Measurements from ENCODE around the gene DEFB121. TPM values are rescaled to one million over a fixed set of nuclear protein-coding genes. Genes with fewer than 3 reads are reported as not detected.

The DEFB121 gene
- total RNA-seq, 4 donors from 2014 or later = not detected

GRCh38 chr20:31425797-31426196 is 19.8 kb upstream of the DEFB121 start:
- no peak for ATAC-seq
- no peaks in the 10 kb centered on the region for H3K4me1 ChIP-seq
- no peaks in the 10 kb centered on the region for H3K36me3 ChIP-seq
- TF ChIP-seq POLR2A (IDR thresholded peaks at IDR 0.05) = no peak
- no peak for TF ChIP-seq CTCF (IDR thresholded peaks at IDR 0.05)
- no peak for TF ChIP-seq POLR2AphosphoS5 (IDR thresholded peaks at IDR 0.05)
- TF ChIP-seq EP300 (IDR thresholded peaks at IDR 0.05) = no peak
- no peak overlapping the region for H3K4me3 ChIP-seq
- peaks cover 24% of the 10 kb centered on the region for H3K27me3 ChIP-seq
- no peak overlapping the region for H3K27ac ChIP-seq
- peaks cover 0 to 18% (median 0%) of the 10 kb centered on the region in 3 donors for H3K9me3 ChIP-seq

GRCh38 chr20:31418307-31418706 is 12.3 kb upstream of the DEFB121 start:
- Histone ChIP-seq H3K9me3 (no peaks in the 10 kb centered on the region), H3K27me3 (peaks cover 11% of the 10 kb centered on the region), H3K4me3 (no peak overlapping the region), H3K27ac (no peak overlapping the region), H3K4me1 (no peaks in the 10 kb centered on the region), H3K36me3 (no peaks in the 10 kb centered on the region)
- no peak for ATAC-seq
- 77 to 89% methylated on average over 6 to 7 of the region's 7 CpGs for WGBS, 2 donors (ENCODE audit: low coverage in 1 of 2)
- TF ChIP-seq EP300 (IDR thresholded peaks at IDR 0.05) (no peak), POLR2A (IDR thresholded peaks at IDR 0.05) (no peak), POLR2AphosphoS5 (IDR thresholded peaks at IDR 0.05) (no peak), CTCF (IDR thresholded peaks at IDR 0.05) (no peak)

- no peak for ATAC-seq
- peaks cover 10% of the 10 kb centered on the region for H3K27me3 ChIP-seq
- no peak overlapping the region for H3K4me3 ChIP-seq
- H3K4me1 ChIP-seq = no peaks in the 10 kb centered on the region
- 79 to 87% methylated on average over 2 of the region's 2 CpGs for WGBS, 2 donors (ENCODE audit: low coverage in 1 of 2)
- no peaks in the 10 kb centered on the region for H3K36me3 ChIP-seq
- TF ChIP-seq EP300 (IDR thresholded peaks at IDR 0.05) (no peak), POLR2A (IDR thresholded peaks at IDR 0.05) (no peak), CTCF (IDR thresholded peaks at IDR 0.05) (no peak), POLR2AphosphoS5 (IDR thresholded peaks at IDR 0.05) (no peak)
- H3K27ac ChIP-seq = no peak overlapping the region
- no peaks in the 10 kb centered on the region for H3K9me3 ChIP-seq
Measured at GRCh38 chr20:31415653-31416052, 9.6 kb upstream of the DEFB121 start.

- Histone ChIP-seq H3K36me3 (no peaks in the 10 kb centered on the region), H3K27ac (no peak overlapping the region), H3K4me3 (no peak overlapping the region), H3K27me3 (peaks cover 10% of the 10 kb centered on the region), H3K9me3 (no peaks in the 10 kb centered on the region), H3K4me1 (no peaks in the 10 kb centered on the region)
- no peak for ATAC-seq
- 62 to 81% methylated on average over 6 of the region's 6 CpGs for WGBS, 2 donors (ENCODE audit: low coverage in 1 of 2)
- TF ChIP-seq POLR2AphosphoS5 (IDR thresholded peaks at IDR 0.05) (no peak), POLR2A (IDR thresholded peaks at IDR 0.05) (no peak), CTCF (IDR thresholded peaks at IDR 0.05) (no peak), EP300 (IDR thresholded peaks at IDR 0.05) (no peak)
Measured at GRCh38 chr20:31414381-31414780, 8.4 kb upstream of the DEFB121 start.

- H3K27ac ChIP-seq = no peak overlapping the region
- no peak for ATAC-seq
- 27 to 50% methylated on average over 1 of the region's 1 CpG for WGBS, 2 donors (ENCODE audit: low coverage in 1 of 2)
Measured at GRCh38 chr20:31410011-31410410, 4.0 kb upstream of the DEFB121 start.

More at GRCh38 chr20:31410011-31410410, 4.0 kb upstream of the DEFB121 start:
- H3K27me3 ChIP-seq = peaks cover 10% of the 10 kb centered on the region
- no peaks in the 10 kb centered on the region for H3K4me1 ChIP-seq
- H3K36me3 ChIP-seq = no peaks in the 10 kb centered on the region
- no peaks in the 10 kb centered on the region for H3K9me3 ChIP-seq
- no peak for TF ChIP-seq POLR2A (IDR thresholded peaks at IDR 0.05)
- no peak for TF ChIP-seq CTCF (IDR thresholded peaks at IDR 0.05)
- TF ChIP-seq EP300 (IDR thresholded peaks at IDR 0.05) = no peak
- TF ChIP-seq POLR2AphosphoS5 (IDR thresholded peaks at IDR 0.05) = no peak
- H3K4me3 ChIP-seq = no peak overlapping the region
